ENCODE measurements around the gene TPM3.
"Not testable (repeated sequence)": the region's sequence is repeated elsewhere in the genome, so short reads cannot be mapped to it uniquely, and the experiment has no call there.

DNA sequence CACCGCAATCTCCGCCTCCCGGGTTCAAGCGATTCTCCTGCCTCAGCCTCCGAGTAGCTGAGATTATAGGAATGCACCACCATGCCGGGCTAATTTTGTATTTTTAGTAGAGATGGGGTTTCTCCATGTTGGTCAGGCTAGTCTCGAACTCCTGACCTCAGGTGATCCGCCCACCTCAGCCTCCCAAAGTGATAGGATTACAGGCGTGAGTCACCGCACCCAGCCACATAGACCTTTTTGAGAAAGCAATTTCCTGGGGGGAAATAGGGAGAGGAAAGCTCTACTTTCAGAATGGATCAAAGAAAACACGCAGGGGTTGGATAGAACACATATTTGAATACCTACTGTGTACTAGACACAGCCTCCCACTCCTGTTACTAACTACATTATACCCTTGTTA lies 13.9 kb upstream of the TPM3 start:
- TF ChIP-seq CTCF, POLR2A (IDR thresholded peaks at IDR 0.05): not testable (repeated sequence)

Measured in adrenal gland (tissue), 5 donors.